HuH-7 (cell line): ENCODE measurements around the gene WDR3.
"Not testable (repeated sequence)": the region's sequence is repeated elsewhere in the genome, so short reads cannot be mapped to it uniquely, and the experiment has no call there.

ENCODE experiments used
- DNase-seq: peaks from one replicate; pipeline ENCODE4 v3.0.0; 2011; ENCODE audit warnings: low spot score

WDR3 gene

GRCh38 chr1:117929343-117930172 is at the start of gene WDR3, which contains the start of gene GDAP2:
WDR3 (plus strand) TSS chr1:117929739; CDS start chr1:117933320, 3,581 bp downstream.
GDAP2 (minus strand) TSS chr1:117929621; CDS start chr1:117920357, 9,264 bp downstream.
- peak; percentile 84 for DNase-seq

DNA sequence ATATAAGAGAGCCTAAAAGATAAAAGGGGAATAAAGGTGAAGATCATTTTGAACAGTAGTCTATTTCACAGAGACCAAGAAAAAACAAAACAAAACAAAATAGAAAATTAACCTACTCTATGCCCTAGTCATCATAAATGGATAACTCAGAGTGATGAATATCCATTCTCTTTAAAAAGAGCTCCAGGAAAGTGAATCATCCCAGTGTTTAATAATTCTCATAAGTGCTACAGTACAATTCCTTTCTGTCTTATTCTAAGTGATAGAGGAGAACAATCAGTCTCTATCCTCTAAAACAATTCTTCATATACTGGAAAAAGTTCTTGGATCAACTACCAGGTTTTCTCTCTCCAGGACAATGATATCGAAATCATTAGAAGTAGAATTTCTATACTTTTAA is 45.9 kb upstream of the WDR3 start:
- no peak for DNase-seq

DNA sequence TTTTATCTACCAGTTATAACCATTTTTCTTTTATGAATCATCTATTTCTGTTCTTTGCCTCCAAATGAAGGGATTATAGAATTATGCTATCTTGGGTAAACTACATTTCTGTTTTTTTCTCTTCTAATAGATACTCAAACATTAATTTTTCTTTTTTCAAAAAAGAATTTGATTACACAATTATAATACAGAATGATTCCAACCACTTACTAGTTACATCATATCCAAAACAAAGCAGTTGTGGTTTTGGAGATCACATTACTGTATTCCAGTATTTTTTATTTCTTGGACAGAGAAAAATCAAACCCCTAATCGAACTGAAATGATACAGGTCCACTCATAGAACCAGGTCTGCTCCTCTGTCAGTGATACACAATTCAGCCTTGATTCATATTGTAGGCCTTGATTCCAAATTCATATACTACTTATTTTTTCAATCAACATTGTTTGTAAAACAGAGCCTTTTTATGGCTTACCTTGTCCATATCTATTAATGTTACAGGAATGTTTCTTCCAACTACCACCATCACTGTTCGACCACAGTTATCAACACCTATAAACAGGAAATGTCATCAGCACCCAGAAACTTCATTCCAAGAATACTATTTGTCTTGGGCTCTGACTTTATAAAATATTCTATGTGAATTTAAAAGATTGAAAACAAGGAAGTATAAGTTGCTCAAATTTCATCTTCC is 43.3 kb upstream of the WDR3 start:
- no peak for DNase-seq

DNA sequence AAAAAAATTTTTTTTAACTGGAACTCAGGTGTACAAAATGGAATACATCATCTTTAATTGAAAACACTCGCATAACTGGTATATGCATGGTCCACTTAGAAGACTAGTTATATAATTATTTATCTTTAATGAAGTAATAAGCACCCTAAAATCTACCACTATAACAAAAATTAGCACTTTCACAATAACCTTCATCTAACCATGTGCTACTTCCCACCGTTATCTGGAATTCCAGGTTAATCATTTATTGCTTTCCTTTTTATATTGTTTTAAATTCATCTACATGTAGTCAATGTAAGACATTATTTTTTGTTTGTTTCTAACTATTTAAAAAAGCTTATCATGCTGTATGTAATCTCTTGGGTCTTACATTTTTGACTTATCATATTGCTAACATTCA is 39.1 kb upstream of the WDR3 start:
- no peak for DNase-seq

GRCh38 chr1:117892512-117892911 is 37.0 kb upstream of the WDR3 start:
- no peak for DNase-seq

GRCh38 chr1:117894078-117894477 is 35.5 kb upstream of the WDR3 start:
- no peak for DNase-seq

GRCh38 chr1:117895482-117896114 is 33.9 kb upstream of the WDR3 start:
- peak; percentile 15 for DNase-seq

DNA sequence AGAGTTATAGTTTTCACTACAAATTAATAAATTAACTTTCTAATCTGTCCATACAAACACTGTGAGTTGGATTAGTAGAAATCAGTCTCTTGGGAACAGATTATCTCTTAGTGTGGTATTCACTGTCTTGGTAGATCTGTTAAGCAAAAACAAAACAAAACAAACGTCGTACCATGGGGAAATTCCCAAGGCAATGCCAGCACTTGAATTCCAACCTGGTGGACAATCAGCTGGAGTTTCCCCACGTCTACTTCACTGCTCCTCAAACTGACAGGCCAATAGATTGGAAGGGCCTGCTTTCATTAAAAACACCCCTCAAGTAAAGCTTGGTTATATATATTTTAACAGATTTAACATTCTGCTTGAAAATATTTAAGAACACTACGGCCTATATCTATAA is 32.0 kb upstream of the WDR3 start:
- DNase-seq, result no peak

GRCh38 chr1:117899801-117900200 is 29.7 kb upstream of the WDR3 start:
- no peak for DNase-seq

DNA sequence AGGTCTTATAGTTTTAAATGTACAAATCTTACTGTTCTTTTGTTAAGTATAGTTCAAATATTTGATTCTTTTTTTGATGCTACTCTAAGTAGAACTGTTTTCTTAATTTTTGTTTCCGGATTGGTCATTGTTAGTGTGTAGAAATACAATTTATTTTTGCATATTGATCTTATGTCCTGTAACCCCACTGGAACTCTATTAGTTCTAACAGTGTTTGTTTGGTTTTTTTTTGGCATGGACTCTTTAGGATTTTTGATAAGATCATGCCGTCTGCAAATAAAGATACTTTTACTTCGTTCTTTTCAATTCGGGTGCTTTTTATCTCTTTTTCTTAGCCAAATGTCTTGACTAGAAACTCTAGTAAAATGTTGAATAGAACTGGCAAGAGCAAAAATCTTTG is 26.6 kb upstream of the WDR3 start:
- no peak for DNase-seq

GRCh38 chr1:117904485-117904884 is 25.1 kb upstream of the WDR3 start:
- DNase-seq, result no peak

GRCh38 chr1:117905019-117905418 is 24.5 kb upstream of the WDR3 start:
- DNase-seq, result no peak

- no peak for DNase-seq
Measured at GRCh38 chr1:117911051-117911450, 18.5 kb upstream of the WDR3 start.

GRCh38 chr1:117919376-117919775 is 10.2 kb upstream of the WDR3 start:
- no peak for DNase-seq

- DNase-seq, result no peak
Measured at GRCh38 chr1:117921991-117922390, 7.5 kb upstream of the WDR3 start.

DNA sequence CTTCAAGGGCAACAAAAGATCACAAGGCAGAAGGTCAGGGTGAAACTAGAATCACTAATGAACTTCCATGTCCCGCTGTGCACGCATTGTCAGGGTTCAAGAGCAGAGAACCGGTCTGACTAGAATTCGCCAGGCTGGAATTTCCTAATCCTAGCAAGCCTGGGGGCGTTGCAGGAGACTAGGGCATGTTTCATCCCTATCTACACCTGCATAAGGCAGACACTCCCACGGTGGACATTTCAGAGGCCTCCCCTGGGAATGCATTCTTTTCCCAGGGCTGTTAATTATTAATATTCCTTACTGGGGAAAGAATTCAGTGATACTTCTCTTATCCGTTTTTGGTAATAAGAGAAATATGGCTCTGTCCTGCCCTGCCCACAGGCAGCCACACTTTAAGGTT is 6.8 kb upstream of the WDR3 start:
- not testable (repeated sequence) for DNase-seq

DNA sequence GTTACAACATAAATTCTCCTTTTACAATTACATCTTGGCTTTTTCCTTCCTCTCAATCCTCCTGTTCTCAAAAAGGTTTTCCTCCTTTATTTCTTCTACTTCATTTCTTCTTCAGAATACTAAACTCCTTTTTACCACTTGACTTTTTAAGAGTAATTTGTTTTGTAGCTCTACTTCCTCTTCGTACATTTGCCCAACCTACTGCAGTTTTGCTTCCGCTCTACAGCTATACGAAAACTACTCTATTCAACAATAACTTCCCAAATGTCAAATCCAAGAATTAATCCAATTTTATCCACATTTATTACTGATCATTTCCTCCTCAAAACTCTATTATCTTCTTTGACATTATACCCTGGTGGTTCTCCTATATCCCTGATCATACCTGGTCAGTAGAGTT is 3.6 kb upstream of the WDR3 start:
- DNase-seq, result no peak

DNA sequence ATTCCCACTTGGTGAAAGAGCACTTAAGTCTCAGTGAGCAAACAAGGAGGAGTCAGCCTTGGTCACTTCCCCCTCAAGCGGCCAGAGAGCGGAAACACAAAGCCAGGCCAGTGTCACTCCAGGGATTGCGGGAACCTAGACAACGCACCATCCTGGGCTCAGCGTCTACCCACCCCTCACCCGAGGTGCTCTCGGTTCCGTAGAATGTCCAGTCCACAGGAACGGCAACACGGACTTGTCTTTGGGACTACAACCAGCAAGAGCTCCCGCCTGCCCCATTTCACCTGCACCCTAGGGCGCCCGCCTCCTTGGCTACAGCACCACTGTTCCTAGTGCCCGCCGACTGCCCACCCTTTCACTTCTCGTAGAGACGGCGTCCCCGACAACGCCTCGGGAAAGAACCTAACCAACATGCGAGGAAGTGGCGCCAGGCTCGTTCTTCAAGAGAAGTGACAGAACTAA is 627 bp upstream of the WDR3 start:
- DNase-seq, result peak; percentile 45

DNA sequence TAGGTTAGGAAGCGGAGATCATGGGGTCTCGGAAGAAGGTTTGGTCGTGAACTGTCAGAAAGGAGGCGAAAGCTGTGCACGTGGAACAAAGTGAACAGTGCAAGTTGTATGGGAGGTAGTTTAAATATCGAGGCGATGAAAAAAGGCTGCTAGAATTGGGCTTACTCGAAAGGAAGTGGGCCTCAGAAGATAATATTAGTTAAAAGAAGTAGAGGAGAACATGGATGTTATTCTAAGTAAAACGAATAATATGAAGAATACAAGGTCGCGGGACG is 571 bp downstream of the WDR3 start:
- DNase-seq, result no peak

GRCh38 chr1:117930484-117930883 is 945 bp downstream of the WDR3 start:
- DNase-seq, result no peak

GRCh38 chr1:117932576-117932975 is 3.0 kb downstream of the WDR3 start:
- DNase-seq, result no peak

GRCh38 chr1:117933769-117934168 is 4.2 kb downstream of the WDR3 start:
- DNase-seq, result no peak

DNA sequence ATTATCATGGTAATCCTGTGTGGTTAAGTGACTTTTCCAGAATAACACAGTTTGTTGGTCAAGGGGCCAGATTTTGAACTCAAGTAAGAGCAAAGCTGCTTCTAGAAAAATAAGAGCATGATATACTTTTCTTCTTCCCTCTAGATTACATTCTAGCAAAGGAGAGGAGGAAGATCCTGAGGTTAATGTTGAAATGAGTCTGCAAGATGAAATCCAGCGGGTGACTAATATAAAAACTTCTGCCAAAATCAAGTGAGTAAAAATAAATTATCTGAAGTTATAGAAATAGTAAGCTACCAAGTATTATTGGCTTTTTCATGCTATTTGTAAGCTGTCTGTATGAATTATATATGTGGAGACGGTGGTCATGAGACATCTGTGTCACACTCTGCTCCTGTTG is 12.8 kb downstream of the WDR3 start:
- DNase-seq, result no peak
